Activated CD4-positive, CD25-positive, alpha-beta regulatory T cell treated with anti-CD3 and anti-CD28 coated beads, Interleukin-2, amount 50 U/mL, for 24 hours (primary cell): ENCODE measurements around the gene HHAT.
"Not testable (repeated sequence)": the region's sequence is repeated elsewhere in the genome, so short reads cannot be mapped to it uniquely, and the experiment has no call there.

Experiments
- ATAC-seq, 2 donors: fragments of 150-1000 bp; cut with Tn5 transposase; one replicate each; pipeline ENCODE4 v1.10.0; 2021; ENCODE audit warnings: mild to moderate bottlenecking in 1 of 2, moderate library complexity in 1 of 2

Gene HHAT

GRCh38 chr1:210654176-210654981 lies 325.7 kb downstream of the HHAT start:
- peak in 1 of 2 donors; percentile 33 for ATAC-seq

GRCh38 chr1:210655511-210655910 lies 326.8 kb downstream of the HHAT start:
- ATAC-seq, result no peak

DNA sequence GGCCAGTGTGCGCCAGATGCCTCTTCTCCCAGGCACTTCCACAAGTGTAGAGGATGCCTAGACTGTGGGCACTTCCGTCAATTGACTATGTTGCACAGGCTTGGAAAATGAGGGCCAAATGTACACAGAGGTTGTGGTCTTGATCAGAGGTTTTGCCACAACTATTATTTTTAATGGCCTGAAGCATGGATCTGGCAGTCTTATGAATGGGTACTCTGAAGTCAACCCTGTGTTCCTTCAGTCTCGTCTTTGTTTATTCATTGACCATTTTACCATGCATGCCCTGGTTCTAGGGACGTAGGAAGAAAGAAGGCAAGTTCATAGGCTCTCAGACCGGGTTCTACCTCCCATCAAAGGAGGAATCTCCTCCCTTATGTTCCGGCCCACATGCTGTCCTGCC lies 329.1 kb downstream of the HHAT start:
- no peak for ATAC-seq

DNA sequence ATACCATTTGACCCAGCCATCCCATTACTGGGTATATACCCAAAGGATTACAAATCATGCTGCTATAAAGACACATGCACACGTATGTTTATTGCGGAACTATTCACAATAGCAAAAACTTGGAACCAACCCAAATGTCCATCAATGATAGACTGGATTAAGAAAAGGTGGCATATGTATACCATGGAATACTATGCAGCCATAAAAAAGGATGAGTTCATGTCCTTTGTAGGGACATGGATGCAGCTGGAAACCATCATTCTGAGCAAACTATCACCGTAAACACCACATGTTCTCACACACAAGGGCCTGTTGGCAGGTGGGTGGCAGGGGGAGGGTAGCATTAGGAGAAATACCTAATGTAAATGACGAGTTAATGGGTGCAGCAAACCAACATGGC lies 332.8 kb downstream of the HHAT start:
- not testable (repeated sequence) for ATAC-seq

DNA sequence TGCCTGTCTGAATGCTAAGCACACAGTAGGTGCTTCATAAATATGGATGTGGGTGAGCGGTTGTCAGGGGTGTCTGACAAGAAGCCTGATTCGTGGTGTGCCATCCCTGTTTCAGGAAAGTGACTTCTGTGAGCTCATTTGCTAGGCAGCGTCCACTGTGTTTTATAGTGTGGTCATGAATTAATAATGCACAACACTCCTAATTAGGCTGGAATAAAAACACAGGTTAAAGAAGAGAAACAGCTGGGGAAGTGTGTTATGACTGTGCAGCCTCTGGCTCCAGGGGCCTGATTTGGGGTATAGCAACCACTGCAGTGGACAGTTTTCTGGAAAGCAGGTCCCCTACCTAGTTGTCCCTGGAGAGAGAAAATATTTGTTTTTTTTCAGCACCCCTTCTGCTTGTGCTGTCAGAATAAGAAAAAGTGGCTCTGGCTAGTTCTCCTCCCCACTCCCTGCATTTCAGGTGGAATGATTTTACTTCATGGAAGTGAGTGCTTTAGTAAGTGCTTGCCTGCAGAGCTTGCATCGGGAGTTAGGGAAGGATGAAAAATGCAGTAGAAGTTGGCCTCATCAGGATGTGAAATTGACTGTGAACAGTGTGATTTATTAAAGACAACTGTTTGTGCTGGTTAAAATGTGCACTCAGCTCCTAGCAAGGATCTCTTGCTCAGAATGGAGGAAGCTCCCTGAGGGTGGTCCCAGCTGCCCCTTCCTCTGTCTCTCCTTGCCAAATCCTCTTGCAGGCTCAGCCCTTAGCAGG lies 333.8 kb downstream of the HHAT start:
- no peak for ATAC-seq

GRCh38 chr1:210663730-210664573 lies 335.2 kb downstream of the HHAT start:
- ATAC-seq, result no peak

GRCh38 chr1:210669951-210670350 lies 341.2 kb downstream of the HHAT start:
- no peak for ATAC-seq

GRCh38 chr1:210674151-210674550 lies 345.4 kb downstream of the HHAT start:
- ATAC-seq, result no peak

- ATAC-seq, result no peak
Observed at GRCh38 chr1:210676539-210676938, 347.8 kb downstream of the HHAT start.

GRCh38 chr1:210677533-210677932 lies 348.8 kb downstream of the HHAT start:
- no peak for ATAC-seq

GRCh38 chr1:210678306-210678705 lies 349.6 kb downstream of the HHAT start:
- ATAC-seq, result no peak

DNA sequence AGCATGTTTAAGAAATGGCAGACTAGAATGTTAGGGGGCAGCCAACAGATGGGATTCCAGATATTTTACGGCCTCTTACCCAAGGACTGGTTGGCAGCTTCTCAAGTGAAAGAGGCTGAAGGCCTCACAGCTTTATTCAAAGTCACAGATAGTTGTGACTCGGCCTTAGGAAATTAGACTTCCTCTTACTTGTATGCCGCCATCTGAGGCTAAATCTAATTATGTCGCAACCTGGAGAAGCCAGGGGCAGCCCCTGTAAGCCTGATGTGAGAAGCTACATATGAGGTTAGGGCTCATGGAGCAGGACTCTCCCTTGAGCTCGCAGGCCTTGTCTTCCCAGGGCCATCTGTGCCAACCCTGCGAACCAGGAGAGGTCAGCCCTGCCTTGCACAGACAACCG lies 352.5 kb downstream of the HHAT start:
- no peak for ATAC-seq

DNA sequence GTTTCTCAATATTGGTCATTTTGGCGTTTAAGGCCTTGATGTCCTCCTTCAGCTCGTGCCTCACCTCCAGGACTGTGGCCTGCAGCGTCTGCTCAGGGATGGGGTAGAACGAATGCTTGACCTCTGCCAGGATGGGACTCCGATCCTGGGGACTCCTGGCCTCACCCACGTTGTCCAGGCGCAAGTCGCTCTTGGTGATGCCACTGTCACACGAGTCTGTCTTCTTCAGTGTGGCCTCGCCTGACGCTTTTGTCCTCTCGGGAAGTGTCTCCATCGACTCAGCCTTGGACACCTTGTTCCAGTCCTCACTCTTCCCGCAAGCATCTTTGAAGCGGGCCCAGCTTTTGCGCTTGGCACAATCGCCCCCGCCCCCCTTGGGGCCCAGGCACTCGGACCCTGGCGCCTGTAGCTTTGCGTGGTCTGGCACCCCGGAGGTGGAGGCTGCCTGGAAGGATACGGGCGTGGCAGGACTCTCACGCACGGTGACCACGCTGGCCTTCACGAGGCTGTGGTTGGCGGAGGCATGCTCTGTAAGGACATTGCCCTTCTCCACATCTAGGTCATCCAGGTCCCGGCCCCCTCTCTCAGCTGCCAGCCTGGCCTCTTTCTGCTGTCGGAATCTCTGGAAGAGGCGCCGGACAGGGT lies 354.8 kb downstream of the HHAT start:
- no peak for ATAC-seq

GRCh38 chr1:210684466-210685294 lies 356.0 kb downstream of the HHAT start:
- peak; percentile 42 to 55 for ATAC-seq

DNA sequence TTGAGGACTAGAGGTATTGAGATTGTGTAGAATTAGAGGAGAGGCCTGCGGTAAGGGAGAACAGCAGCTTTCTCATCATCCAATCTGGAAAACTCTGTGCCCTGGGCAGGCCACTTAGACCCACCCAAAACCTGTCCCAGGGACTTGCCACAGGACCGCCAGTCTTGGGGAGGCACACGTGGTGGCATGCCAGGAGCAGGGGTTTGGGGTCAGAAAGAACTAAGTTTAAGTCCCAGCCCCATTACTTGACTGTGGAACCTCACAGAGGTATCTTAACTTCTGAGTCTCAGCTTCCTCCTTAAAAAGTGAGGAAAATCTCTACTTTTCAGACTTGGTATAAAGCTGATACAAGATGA lies 356.6 kb downstream of the HHAT start:
- ATAC-seq, result no peak

- ATAC-seq, result no peak
Observed at GRCh38 chr1:210686841-210687240, 358.1 kb downstream of the HHAT start.

DNA sequence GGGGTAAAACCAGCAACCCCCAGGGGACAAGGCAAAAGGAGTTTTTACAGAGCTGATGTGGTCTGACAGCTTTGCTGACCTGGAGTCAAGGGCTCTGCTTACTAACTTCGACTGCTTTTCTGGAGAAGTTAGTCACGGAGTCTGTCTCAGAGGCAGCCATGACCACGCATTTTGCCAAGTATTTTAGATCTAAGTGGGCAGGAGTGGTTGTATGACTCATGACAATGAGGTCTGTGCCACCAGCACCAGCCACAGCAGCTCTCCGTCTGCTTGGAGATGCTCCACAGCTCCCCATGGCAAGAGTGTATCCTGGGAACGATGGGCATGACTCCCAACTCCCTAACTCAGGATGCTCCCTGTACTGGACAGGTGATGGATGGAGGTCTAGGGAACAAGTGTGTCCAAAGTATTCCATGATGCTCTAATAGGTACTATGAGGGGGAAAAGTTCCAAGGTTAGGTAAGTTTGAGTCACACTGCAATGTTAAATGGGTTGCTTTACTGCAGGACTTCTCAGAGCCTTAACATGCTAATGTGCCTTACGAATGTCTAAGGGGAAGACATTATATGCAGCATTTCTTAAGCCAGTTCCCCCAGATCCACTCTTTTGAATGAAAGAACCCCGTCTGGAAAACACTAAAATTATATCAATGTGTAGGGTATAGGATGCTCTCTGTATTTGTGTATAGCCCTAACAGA lies 359.0 kb downstream of the HHAT start:
- no peak for ATAC-seq

- no peak for ATAC-seq
Observed at GRCh38 chr1:210688512-210689234, 360.0 kb downstream of the HHAT start.

- no peak for ATAC-seq
Observed at GRCh38 chr1:210689826-210690225, 361.1 kb downstream of the HHAT start.

- ATAC-seq, result no peak
Observed at GRCh38 chr1:210690236-210690635, 361.5 kb downstream of the HHAT start.
